COR-L47 (cell line): Measurements from ENCODE around the gene PCMT1.

Source experiments
- DNase-seq: peaks from one replicate; lab custom pipeline; 2025; lab: John Stamatoyannopoulos, UW

The PCMT1 gene

GRCh38 chr6:149855040-149855654 lies 105.6 kb downstream of the PCMT1 start:
- no peak for DNase-seq

GRCh38 chr6:149855741-149856140 lies 106.2 kb downstream of the PCMT1 start:
- DNase-seq = no peak

GRCh38 chr6:149856256-149856994 lies 106.9 kb downstream of the PCMT1 start:
- no peak for DNase-seq

- DNase-seq = no peak
These were observed 108.0 kb downstream of the PCMT1 start for GRCh38 chr6:149857541-149857940.

GRCh38 chr6:149859368-149859767 lies 109.8 kb downstream of the PCMT1 start:
- no peak for DNase-seq

- no peak for DNase-seq
These were observed 110.4 kb downstream of the PCMT1 start for GRCh38 chr6:149859938-149860337.

GRCh38 chr6:149860513-149860833 lies 110.9 kb downstream of the PCMT1 start:
- DNase-seq = no peak
